ENCODE data around the gene C1QC.
A peak's percentile ranks its signal among the peaks of the same experiment; 100 is the strongest.

The C1QC gene

GRCh38 chr1:22613572-22613918 is 29.9 kb upstream of the C1QC start:
- Histone ChIP-seq H3K27me3 (ENCODE audit: control insufficient read depth in 3 of 3, insufficient read depth in 3 of 3, low read depth in 1 of 3, low read length in 3 of 3) (peaks cover 0 to 63% (median 7%) of the 10 kb centered on the region in 3 experiments), H2AK5ac (ENCODE audit: low read depth, low read length) (no peak overlapping the region), H3K36me3 (replicated peaks in 1 of 2; ENCODE audit: control insufficient read depth in 2 of 2, insufficient read depth in 2 of 2, low read length in 2 of 2) (no peaks in the 10 kb centered on the region)

GRCh38 chr1:22613951-22614350 is 29.5 kb upstream of the C1QC start:
- Histone ChIP-seq H3K27me3 (ENCODE audit: control insufficient read depth in 3 of 3, insufficient read depth in 3 of 3, low read depth in 1 of 3, low read length in 3 of 3) (peaks cover 0 to 63% (median 7%) of the 10 kb centered on the region in 3 experiments), H2BK5ac (ENCODE audit: low read length) (no peak overlapping the region), H3K4me3 (ENCODE audit: low read length in 2 of 2) (no peak overlapping the region), H3K9me3 (replicated peaks in 1 of 2; ENCODE audit: control insufficient read depth in 2 of 2, insufficient read depth in 1 of 2, low read depth in 1 of 2, low read length in 2 of 2) (no peaks in the 10 kb centered on the region), H3K4ac (ENCODE audit: low read length) (no peak overlapping the region), H3K18ac (ENCODE audit: low read length) (no peak overlapping the region), H3K4me2 (ENCODE audit: insufficient read depth, low read length, poor library complexity, severe bottlenecking) (no peak overlapping the region), H3K36me3 (replicated peaks in 1 of 2; ENCODE audit: control insufficient read depth in 2 of 2, insufficient read depth in 2 of 2, low read length in 2 of 2) (no peaks in the 10 kb centered on the region), H2AK5ac (ENCODE audit: low read depth, low read length) (no peak overlapping the region), H3K4me1 (ENCODE audit: control insufficient read depth in 2 of 2, insufficient read depth in 1 of 2, low read depth in 1 of 2, low read length in 2 of 2) (no peaks in the 10 kb centered on the region), H2AFZ (ENCODE audit: low read length) (no peak overlapping the region), H4K8ac (ENCODE audit: low read depth, low read length) (no peak overlapping the region), H2BK15ac (ENCODE audit: low read length) (no peak overlapping the region), H2BK120ac (ENCODE audit: low read depth, low read length) (no peak overlapping the region), H3K14ac (ENCODE audit: low read length) (no peak overlapping the region), H3K79me1 (ENCODE audit: low read depth, low read length) (no peaks in the 10 kb centered on the region), H3K23ac (ENCODE audit: low read depth, low read length, poor library complexity) (no peak overlapping the region), H4K91ac (ENCODE audit: low read depth, low read length, poor library complexity) (no peak overlapping the region), H3K27ac (replicated peaks; ENCODE audit: low read length) (no peak overlapping the region), H2BK12ac (ENCODE audit: low read length) (no peak overlapping the region), H3K9ac (ENCODE audit: low read depth, low read length, poor library complexity) (no peak overlapping the region)
- DNase-seq (ENCODE audit: low spot score), result no peak
- WGBS, 2 donors (ENCODE audit: extremely low coverage in 2 of 2, insufficient read length in 2 of 2, insufficient replicate concordance in 1 of 2), result no CpG with 5 or more reads among the region's 12 CpGs

More at GRCh38 chr1:22613572-22613918, 29.9 kb upstream of the C1QC start:
- WGBS, 2 donors (ENCODE audit: extremely low coverage in 2 of 2, insufficient read length in 2 of 2, insufficient replicate concordance in 1 of 2), result no CpG with 5 or more reads among the region's 5 CpGs
- Histone ChIP-seq H3K9ac (ENCODE audit: low read depth, low read length, poor library complexity) (no peak overlapping the region), H3K4ac (ENCODE audit: low read length) (no peak overlapping the region), H2BK15ac (ENCODE audit: low read length) (no peak overlapping the region), H3K4me3 (ENCODE audit: low read length in 2 of 2) (no peak overlapping the region), H3K4me2 (ENCODE audit: insufficient read depth, low read length, poor library complexity, severe bottlenecking) (no peak overlapping the region), H2AFZ (ENCODE audit: low read length) (no peak overlapping the region), H3K23ac (ENCODE audit: low read depth, low read length, poor library complexity) (no peak overlapping the region), H3K9me3 (replicated peaks in 1 of 2; ENCODE audit: control insufficient read depth in 2 of 2, insufficient read depth in 1 of 2, low read depth in 1 of 2, low read length in 2 of 2) (no peaks in the 10 kb centered on the region), H3K18ac (ENCODE audit: low read length) (no peak overlapping the region), H3K27ac (replicated peaks; ENCODE audit: low read length) (no peak overlapping the region), H2BK12ac (ENCODE audit: low read length) (no peak overlapping the region), H3K79me1 (ENCODE audit: low read depth, low read length) (no peaks in the 10 kb centered on the region), H2BK5ac (ENCODE audit: low read length) (no peak overlapping the region), H2BK120ac (ENCODE audit: low read depth, low read length) (no peak overlapping the region), H3K14ac (ENCODE audit: low read length) (no peak overlapping the region), H3K4me1 (ENCODE audit: control insufficient read depth in 2 of 2, insufficient read depth in 1 of 2, low read depth in 1 of 2, low read length in 2 of 2) (no peaks in the 10 kb centered on the region), H4K8ac (ENCODE audit: low read depth, low read length) (no peak overlapping the region), H4K91ac (ENCODE audit: low read depth, low read length, poor library complexity) (no peak overlapping the region)
- no peak for DNase-seq (ENCODE audit: low spot score)

DNA sequence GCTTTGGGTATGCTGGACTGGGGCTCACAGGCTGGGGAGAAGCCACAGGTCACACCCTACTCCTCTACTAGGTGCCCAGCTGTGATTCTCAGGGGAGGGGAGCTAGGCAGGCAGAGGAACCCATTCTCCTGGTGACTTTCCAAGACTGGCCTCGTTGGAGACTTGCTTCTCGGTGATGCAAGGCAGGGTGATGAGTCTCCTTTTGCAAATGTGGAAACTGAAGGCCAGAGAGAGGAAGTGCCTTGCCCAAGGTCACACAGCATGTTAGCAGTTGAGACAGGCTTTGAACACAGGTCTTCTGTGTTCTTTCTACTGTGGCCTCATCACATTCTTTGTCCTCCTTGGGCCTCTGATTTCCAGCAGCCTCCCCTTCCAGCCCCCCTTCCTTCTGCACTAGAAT is 27.5 kb upstream of the C1QC start:
- no peaks in the 10 kb centered on the region for H3K79me1 ChIP-seq (ENCODE audit: low read depth, low read length)
- no peak overlapping the region for H3K14ac ChIP-seq (ENCODE audit: low read length)
- no peak overlapping the region for H3K27ac ChIP-seq (replicated peaks; ENCODE audit: low read length)
- H3K4me2 ChIP-seq (ENCODE audit: insufficient read depth, low read length, poor library complexity, severe bottlenecking), result no peak overlapping the region
- no peak overlapping the region for H3K23ac ChIP-seq (ENCODE audit: low read depth, low read length, poor library complexity)
- H2AK5ac ChIP-seq (ENCODE audit: low read depth, low read length), result no peak overlapping the region
- H2AFZ ChIP-seq (ENCODE audit: low read length), result no peak overlapping the region
- no peak overlapping the region for H3K9ac ChIP-seq (ENCODE audit: low read depth, low read length, poor library complexity)
- peaks cover 0 to 66% (median 2%) of the 10 kb centered on the region in 3 experiments for H3K27me3 ChIP-seq (ENCODE audit: control insufficient read depth in 3 of 3, insufficient read depth in 3 of 3, low read depth in 1 of 3, low read length in 3 of 3)
- no peak overlapping the region for H2BK120ac ChIP-seq (ENCODE audit: low read depth, low read length)
- no peak overlapping the region for H4K91ac ChIP-seq (ENCODE audit: low read depth, low read length, poor library complexity)
- H3K4me3 ChIP-seq (ENCODE audit: low read length in 2 of 2), result no peak overlapping the region
- H3K36me3 ChIP-seq (replicated peaks in 1 of 2; ENCODE audit: control insufficient read depth in 2 of 2, insufficient read depth in 2 of 2, low read length in 2 of 2), result no peaks in the 10 kb centered on the region
- no peaks in the 10 kb centered on the region for H3K4me1 ChIP-seq (ENCODE audit: control insufficient read depth in 2 of 2, insufficient read depth in 1 of 2, low read depth in 1 of 2, low read length in 2 of 2)
- no CpG with 5 or more reads among the region's 2 CpGs for WGBS, 2 donors (ENCODE audit: extremely low coverage in 2 of 2, insufficient read length in 2 of 2, insufficient replicate concordance in 1 of 2)
- no peak overlapping the region for H2BK12ac ChIP-seq (ENCODE audit: low read length)
- no peak overlapping the region for H2BK15ac ChIP-seq (ENCODE audit: low read length)
- H3K9me3 ChIP-seq (replicated peaks in 1 of 2; ENCODE audit: control insufficient read depth in 2 of 2, insufficient read depth in 1 of 2, low read depth in 1 of 2, low read length in 2 of 2), result no peaks in the 10 kb centered on the region
- H3K18ac ChIP-seq (ENCODE audit: low read length), result no peak overlapping the region
- no peak overlapping the region for H3K4ac ChIP-seq (ENCODE audit: low read length)
- no peak for DNase-seq (ENCODE audit: low spot score)
- no peak overlapping the region for H2BK5ac ChIP-seq (ENCODE audit: low read length)
- no peak overlapping the region for H4K8ac ChIP-seq (ENCODE audit: low read depth, low read length)

- Histone ChIP-seq H3K9me3 (replicated peaks in 1 of 2; ENCODE audit: control insufficient read depth in 2 of 2, insufficient read depth in 1 of 2, low read depth in 1 of 2, low read length in 2 of 2) (no peaks in the 10 kb centered on the region), H3K18ac (ENCODE audit: low read length) (no peak overlapping the region), H4K91ac (ENCODE audit: low read depth, low read length, poor library complexity) (no peak overlapping the region), H3K4me3 (ENCODE audit: low read length in 2 of 2) (no peak overlapping the region), H3K4me2 (ENCODE audit: insufficient read depth, low read length, poor library complexity, severe bottlenecking) (no peak overlapping the region), H3K23ac (ENCODE audit: low read depth, low read length, poor library complexity) (peak overlapping the region; percentile 11), H3K27me3 (ENCODE audit: control insufficient read depth in 3 of 3, insufficient read depth in 3 of 3, low read depth in 1 of 3, low read length in 3 of 3) (peaks cover 0 to 69% (median 2%) of the 10 kb centered on the region in 3 experiments), H3K4me1 (ENCODE audit: control insufficient read depth in 2 of 2, insufficient read depth in 1 of 2, low read depth in 1 of 2, low read length in 2 of 2) (no peaks in the 10 kb centered on the region), H3K36me3 (replicated peaks in 1 of 2; ENCODE audit: control insufficient read depth in 2 of 2, insufficient read depth in 2 of 2, low read length in 2 of 2) (no peaks in the 10 kb centered on the region), H3K27ac (replicated peaks; ENCODE audit: low read length) (no peak overlapping the region), H2AK5ac (ENCODE audit: low read depth, low read length) (no peak overlapping the region), H2BK15ac (ENCODE audit: low read length) (no peak overlapping the region), H4K8ac (ENCODE audit: low read depth, low read length) (no peak overlapping the region), H3K79me1 (ENCODE audit: low read depth, low read length) (no peaks in the 10 kb centered on the region), H2BK5ac (ENCODE audit: low read length) (no peak overlapping the region), H2BK120ac (ENCODE audit: low read depth, low read length) (no peak overlapping the region), H2AFZ (ENCODE audit: low read length) (no peak overlapping the region), H3K14ac (ENCODE audit: low read length) (no peak overlapping the region), H2BK12ac (ENCODE audit: low read length) (no peak overlapping the region), H3K9ac (ENCODE audit: low read depth, low read length, poor library complexity) (no peak overlapping the region), H3K4ac (ENCODE audit: low read length) (no peak overlapping the region)
- no CpG with 5 or more reads among the region's 11 CpGs for WGBS, 2 donors (ENCODE audit: extremely low coverage in 2 of 2, insufficient read length in 2 of 2, insufficient replicate concordance in 1 of 2)
- DNase-seq (ENCODE audit: low spot score), result no peak
These were observed 26.9 kb upstream of the C1QC start for GRCh38 chr1:22616571-22616970.
